Cardiac muscle cell (in vitro differentiated cells and primary cell): ENCODE results near the gene CRTC1. TPM values are rescaled to one million over a fixed set of nuclear protein-coding genes. Genes with fewer than 3 reads are reported as not detected.

Experiments
- DNase-seq, 2 donors: peaks; one replicate each; pipeline versions ENCODE4 v3.0.0 to v3.0.0-alpha.2; 2010 to 2017; ENCODE audit warnings: low read depth in 1 of 2, low spot score in 1 of 2
- H3K27ac ChIP-seq: fragments of 200-600 bp; sonication (generic); 2 replicates; pipeline ENCODE4 v1.5.1; 2016
- H3K27me3 ChIP-seq: fragments of 200-600 bp; sonication (generic); 2 replicates; pipeline ENCODE4 v1.6.0; 2016; ENCODE audit warnings: control low read depth
- H3K36me3 ChIP-seq: fragments of 200-600 bp; sonication (generic); 2 replicates; pipeline ENCODE4 v1.5.1; 2016; ENCODE audit warnings: control low read depth
- H3K4me1 ChIP-seq: fragments of 200-600 bp; sonication (generic); 2 replicates; pipeline ENCODE4 v1.8.1; 2017; ENCODE audit warnings: low read depth, mild to moderate bottlenecking, mixed run types
- H3K4me3 ChIP-seq: fragments of 200-600 bp; sonication (generic); 2 replicates; pipeline ENCODE4 v1.5.1; 2016; ENCODE audit warnings: mild to moderate bottlenecking
- H3K9me3 ChIP-seq: fragments of 200-600 bp; sonication (generic); 2 replicates; pipeline ENCODE4 v1.5.1; 2017; ENCODE audit warnings: low read depth, mild to moderate bottlenecking, control low read depth
- CTCF ChIP-seq: IDR thresholded peaks from 2 replicates; pipeline ENCODE4 v1.5.1; 2012; ENCODE audit warnings: low read depth, mild to moderate bottlenecking, low read length
- polyA plus RNA-seq: library from polyadenylated mRNA; unstranded; fragments of >200 nt; fragmentation: Nextera tagmentation; extraction: Ambion mirVana; gene quantifications from 2 replicates; pipeline ENCODE4 v1.2.1, GENCODE V29; 2016
- total RNA-seq: library from RNA; depleted of rRNA; stranded (reverse); fragments of >200 nt; gene quantifications from 2 replicates; pipeline ENCODE4 v1.2.3, GENCODE V29; 2016

CRTC1 gene, protein sequence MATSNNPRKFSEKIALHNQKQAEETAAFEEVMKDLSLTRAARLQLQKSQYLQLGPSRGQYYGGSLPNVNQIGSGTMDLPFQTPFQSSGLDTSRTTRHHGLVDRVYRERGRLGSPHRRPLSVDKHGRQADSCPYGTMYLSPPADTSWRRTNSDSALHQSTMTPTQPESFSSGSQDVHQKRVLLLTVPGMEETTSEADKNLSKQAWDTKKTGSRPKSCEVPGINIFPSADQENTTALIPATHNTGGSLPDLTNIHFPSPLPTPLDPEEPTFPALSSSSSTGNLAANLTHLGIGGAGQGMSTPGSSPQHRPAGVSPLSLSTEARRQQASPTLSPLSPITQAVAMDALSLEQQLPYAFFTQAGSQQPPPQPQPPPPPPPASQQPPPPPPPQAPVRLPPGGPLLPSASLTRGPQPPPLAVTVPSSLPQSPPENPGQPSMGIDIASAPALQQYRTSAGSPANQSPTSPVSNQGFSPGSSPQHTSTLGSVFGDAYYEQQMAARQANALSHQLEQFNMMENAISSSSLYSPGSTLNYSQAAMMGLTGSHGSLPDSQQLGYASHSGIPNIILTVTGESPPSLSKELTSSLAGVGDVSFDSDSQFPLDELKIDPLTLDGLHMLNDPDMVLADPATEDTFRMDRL
- total RNA-seq (12.8 and 13.8 TPM in 2 replicates), polyA plus RNA-seq (4.0 and 5.8 TPM in 2 replicates)

GRCh38 chr19:18683109-18683957, at the start of gene CRTC1:
TSS of gene CRTC1 (plus strand) at chr19:18683680. CDS start at chr19:18683703, 23 bp downstream.
- Histone ChIP-seq H3K4me1 (no peaks in the 10 kb centered on the region), H3K36me3 (no peaks in the 10 kb centered on the region), H3K27ac (peak within 1 kb of the TSS; percentile 72), H3K4me3 (peak within 1 kb of the TSS; percentile 85), H3K9me3 (no peaks in the 10 kb centered on the region), H3K27me3 (no peaks in the 10 kb centered on the region)
- DNase-seq, result peak; percentile 91 to 93
- TF ChIP-seq CTCF, result no peak

DNA sequence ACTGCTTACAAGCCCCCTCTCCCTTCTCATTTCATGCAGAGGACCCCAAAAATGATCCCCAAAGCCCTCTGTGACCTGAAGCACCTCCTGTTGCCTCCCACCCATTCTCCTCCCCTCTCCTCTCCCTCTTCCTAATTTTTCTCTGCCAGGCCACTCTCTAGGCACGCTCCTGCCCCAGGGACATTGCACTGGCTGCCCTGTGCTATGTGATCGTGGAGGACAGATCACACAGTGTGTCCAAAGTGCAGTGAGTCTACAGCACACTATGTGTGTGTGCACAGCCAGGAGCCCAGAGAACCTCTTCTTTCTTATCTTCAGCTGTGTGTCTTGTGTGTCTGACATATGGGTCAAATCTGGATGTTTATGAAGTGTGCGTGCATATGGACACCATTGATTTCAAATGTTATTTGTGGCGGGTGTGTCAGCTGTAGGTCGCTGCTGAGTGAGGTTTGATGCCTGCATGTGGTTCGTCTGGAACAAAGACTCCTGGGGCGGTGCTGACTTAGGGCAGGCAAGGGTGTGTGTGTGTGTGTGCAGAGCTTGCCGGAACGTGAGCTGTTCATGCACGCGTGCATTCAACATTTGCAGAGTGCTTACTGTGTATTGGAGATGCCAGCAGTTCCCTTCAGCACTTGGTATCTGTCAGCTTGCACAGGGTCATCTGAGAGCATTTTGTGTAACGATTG, 48.7 kb upstream of the CRTC1 start:
- Histone ChIP-seq H3K9me3 (no peaks in the 10 kb centered on the region), H3K4me1 (no peaks in the 10 kb centered on the region), H3K4me3 (no peak overlapping the region), H3K36me3 (no peaks in the 10 kb centered on the region), H3K27me3 (peaks cover 5% of the 10 kb centered on the region), H3K27ac (no peak overlapping the region)
- no peak for DNase-seq
- no peak for TF ChIP-seq CTCF

DNA sequence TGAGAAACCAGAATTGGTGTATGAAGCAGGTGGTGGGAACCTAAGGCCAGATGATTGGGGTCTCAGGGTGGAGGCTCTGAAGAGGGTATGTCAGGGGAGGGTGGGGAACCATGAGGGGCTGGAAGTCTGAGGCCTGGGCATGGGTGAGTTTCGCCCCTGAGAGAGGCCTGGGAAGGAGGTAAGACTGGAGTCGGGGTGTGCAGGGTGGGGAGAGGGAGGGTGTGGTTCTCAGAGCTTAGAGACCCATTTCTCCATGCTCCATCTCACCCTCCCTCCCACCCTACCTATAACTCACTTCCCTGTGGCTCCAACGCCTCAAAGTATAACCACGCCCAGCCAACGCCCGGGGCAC, 47.7 kb upstream of the CRTC1 start:
- TF ChIP-seq CTCF, result no peak

DNA sequence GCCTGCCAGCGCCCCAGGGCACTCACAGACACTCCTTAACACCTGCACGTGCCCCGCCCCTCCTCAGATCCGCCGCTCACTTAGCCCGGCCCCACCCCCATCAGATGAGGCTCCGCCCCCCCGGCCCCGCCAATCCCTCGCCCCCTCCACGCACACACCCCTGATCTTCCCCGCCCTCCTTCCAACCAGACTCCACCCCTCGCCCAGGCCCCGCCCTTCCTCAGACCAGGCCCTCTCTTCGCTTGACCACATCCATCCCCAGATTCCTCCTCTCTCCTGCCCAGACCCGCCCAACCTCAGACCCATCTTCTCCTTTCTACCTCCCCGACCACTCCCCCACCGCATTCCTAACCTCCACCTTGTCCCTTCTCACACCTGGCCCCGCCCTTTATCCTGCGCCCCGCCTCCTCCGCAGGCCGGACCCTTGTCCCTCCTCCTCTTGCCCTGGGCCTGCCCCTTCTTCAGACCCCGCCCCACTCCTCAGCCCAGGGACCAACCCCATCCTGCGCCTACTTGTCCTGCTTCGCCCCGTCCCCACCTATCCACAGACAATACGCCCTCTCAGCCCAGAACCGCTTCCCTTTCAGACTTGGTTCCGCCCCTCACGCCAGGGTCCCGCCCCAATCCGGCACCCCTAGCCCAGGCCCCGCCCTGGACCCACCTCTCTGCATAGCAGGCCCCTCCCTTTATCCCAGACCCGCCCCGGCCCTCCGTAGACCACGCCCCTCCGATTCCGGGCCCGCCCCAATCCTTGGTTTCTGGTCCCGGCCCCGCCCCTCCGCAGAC, 47.1 kb upstream of the CRTC1 start:
- no peak for TF ChIP-seq CTCF
- no peak overlapping the region for H3K27ac ChIP-seq
- DNase-seq, result peak; percentile 97 to 98

More for the DNA sequence above, 47.7 kb upstream of the CRTC1 start:
- Histone ChIP-seq H3K36me3 (no peaks in the 10 kb centered on the region), H3K27me3 (peaks cover 5% of the 10 kb centered on the region), H3K27ac (no peak overlapping the region), H3K4me1 (no peaks in the 10 kb centered on the region), H3K4me3 (peak overlapping the region; percentile 53), H3K9me3 (no peaks in the 10 kb centered on the region)
- no peak for DNase-seq

More for the DNA sequence above, 47.1 kb upstream of the CRTC1 start:
- Histone ChIP-seq H3K27me3 (peaks cover 5% of the 10 kb centered on the region), H3K4me3 (peak overlapping the region; percentile 53), H3K4me1 (no peaks in the 10 kb centered on the region), H3K36me3 (no peaks in the 10 kb centered on the region), H3K9me3 (no peaks in the 10 kb centered on the region)
